Vagina (tissue), 2 donors: Measurements from ENCODE around the gene SUMO3.

ENCODE experiments used
- POLR2A ChIP-seq, 2 donors: fragments of 450-650 bp; IDR thresholded peaks; one replicate each; pipeline ENCODE4 v1.6.1; 2017; ENCODE audit warnings: antibody characterized with exemption in 2 of 2, mild to moderate bottlenecking in 2 of 2, moderate library complexity in 2 of 2
- POLR2AphosphoS5 ChIP-seq, 2 donors: sonication (generic); formaldehyde crosslinking; IDR thresholded peaks; one replicate each; pipeline ENCODE4 v1.9.0; 2017; ENCODE audit warnings: antibody characterized with exemption in 2 of 2, mild to moderate bottlenecking in 2 of 2, low read depth in 1 of 2; ENCODE audit not compliant: insufficient read depth in 1 of 2
- TF ChIP-seq, protein P1 (sequence below), 3 experiments: fragments of 450-650 bp in 2 of 3; fragments of 200-600 bp in 1 of 3; sonication (generic) in 1 of 3; IDR thresholded peaks; one replicate each; pipeline ENCODE4 v1.5.1; 2017 to 2019; ENCODE audit warnings: antibody characterized with exemption in 3 of 3, mild to moderate bottlenecking in 2 of 3, moderate library complexity in 2 of 3

DNA sequence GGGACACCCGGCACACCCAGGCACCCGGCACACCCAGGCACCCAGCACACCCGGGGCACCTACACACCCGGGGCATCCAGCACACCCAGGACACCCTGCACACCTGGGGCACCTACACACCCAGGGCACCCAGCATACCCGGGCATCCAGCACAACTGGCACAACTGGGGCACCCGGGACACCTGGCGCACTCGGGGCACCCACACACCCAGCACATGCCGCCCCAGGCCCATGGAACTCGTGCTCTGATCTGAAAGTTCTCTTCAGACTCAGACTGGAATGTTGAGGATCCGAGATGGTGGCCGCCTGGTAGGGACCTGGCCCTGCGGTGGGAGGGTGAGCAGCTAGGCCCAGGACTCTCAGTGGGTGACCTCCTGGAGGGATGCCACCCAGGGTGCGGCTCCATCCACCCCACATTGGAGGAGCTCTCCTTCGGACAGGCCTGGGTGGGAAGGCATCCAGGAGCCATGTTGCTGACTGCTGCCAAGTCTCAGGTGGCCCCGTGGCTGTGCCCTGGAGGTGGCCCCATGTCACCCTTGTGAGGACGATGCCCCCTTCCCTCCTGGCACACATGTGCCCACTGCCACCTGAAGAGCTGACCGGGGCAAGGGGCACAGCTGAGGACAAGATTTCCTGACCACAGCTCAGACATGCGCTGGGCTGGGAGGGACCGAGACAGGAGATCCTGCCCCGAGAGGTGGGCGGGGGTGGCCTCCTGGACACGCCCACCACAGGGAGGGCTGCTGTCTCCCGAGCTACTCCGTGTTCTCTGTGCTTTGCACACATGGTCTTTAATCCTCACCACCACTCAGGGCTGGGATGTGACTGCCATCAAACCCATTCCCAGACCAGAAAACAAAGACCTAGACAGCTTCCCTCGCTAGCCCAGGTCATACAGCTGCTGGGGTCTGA, 53.3 kb downstream of the SUMO3 start:
- TF ChIP-seq, protein P1, sequence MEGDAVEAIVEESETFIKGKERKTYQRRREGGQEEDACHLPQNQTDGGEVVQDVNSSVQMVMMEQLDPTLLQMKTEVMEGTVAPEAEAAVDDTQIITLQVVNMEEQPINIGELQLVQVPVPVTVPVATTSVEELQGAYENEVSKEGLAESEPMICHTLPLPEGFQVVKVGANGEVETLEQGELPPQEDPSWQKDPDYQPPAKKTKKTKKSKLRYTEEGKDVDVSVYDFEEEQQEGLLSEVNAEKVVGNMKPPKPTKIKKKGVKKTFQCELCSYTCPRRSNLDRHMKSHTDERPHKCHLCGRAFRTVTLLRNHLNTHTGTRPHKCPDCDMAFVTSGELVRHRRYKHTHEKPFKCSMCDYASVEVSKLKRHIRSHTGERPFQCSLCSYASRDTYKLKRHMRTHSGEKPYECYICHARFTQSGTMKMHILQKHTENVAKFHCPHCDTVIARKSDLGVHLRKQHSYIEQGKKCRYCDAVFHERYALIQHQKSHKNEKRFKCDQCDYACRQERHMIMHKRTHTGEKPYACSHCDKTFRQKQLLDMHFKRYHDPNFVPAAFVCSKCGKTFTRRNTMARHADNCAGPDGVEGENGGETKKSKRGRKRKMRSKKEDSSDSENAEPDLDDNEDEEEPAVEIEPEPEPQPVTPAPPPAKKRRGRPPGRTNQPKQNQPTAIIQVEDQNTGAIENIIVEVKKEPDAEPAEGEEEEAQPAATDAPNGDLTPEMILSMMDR (IDR thresholded peaks at IDR 0.05) = no peak
- TF ChIP-seq POLR2A (IDR thresholded peaks at IDR 0.05) (no peak), POLR2AphosphoS5 (IDR thresholded peaks at IDR 0.05; ENCODE audit: insufficient read depth in 1 of 2, low read depth in 1 of 2) (no peak)
